DMS79 (cell line): ENCODE measurements around the gene SDC3.

Source experiments
- DNase-seq: peaks from one replicate; lab custom pipeline; 2025; lab: John Stamatoyannopoulos, UW

Gene SDC3

GRCh38 chr1:30904191-30904961 lies 4.2 kb downstream of the SDC3 start:
- no peak for DNase-seq

- DNase-seq = no peak
These were observed 5.1 kb downstream of the SDC3 start for GRCh38 chr1:30903343-30904034.

DNA sequence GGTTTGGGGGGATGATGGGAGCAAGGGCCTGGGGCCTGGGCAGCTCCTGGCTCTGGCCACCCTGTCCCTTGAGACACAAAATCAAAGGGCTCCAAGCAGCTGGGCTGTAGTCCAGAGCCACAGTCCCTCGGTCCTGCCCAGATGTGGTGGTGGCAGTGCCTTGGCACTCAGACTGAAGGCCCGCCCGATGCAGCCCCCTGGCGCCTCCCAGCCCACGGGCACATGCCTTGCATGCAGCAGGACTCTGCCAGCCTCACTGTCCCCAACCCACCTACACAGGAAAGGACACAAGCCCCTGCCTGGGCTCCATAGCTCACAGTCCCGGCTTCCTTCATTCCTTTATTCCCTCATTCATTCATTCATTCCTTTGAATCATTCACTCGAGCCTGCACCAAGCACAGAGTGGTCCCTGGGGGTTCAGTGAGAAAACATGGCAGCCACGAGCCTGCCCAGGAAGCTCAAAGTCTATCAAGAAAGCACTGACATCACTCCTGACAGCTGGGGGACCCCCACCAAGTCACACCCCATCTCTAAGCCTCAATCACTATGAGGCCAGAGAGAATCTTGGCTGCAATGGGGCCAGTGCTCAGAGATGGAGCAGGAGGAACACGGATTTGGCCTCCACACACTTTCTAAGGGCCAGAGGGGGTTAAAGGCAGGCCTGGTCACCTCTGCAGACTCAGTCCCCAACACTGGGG lies 5.8 kb downstream of the SDC3 start:
- DNase-seq = no peak

GRCh38 chr1:30901798-30902581 lies 6.6 kb downstream of the SDC3 start:
- DNase-seq = no peak

- no peak for DNase-seq
These were observed 7.5 kb downstream of the SDC3 start for GRCh38 chr1:30900931-30901560.

GRCh38 chr1:30900486-30900885 lies 8.1 kb downstream of the SDC3 start:
- no peak for DNase-seq

- no peak for DNase-seq
These were observed 8.8 kb downstream of the SDC3 start for GRCh38 chr1:30899577-30900389.

DNA sequence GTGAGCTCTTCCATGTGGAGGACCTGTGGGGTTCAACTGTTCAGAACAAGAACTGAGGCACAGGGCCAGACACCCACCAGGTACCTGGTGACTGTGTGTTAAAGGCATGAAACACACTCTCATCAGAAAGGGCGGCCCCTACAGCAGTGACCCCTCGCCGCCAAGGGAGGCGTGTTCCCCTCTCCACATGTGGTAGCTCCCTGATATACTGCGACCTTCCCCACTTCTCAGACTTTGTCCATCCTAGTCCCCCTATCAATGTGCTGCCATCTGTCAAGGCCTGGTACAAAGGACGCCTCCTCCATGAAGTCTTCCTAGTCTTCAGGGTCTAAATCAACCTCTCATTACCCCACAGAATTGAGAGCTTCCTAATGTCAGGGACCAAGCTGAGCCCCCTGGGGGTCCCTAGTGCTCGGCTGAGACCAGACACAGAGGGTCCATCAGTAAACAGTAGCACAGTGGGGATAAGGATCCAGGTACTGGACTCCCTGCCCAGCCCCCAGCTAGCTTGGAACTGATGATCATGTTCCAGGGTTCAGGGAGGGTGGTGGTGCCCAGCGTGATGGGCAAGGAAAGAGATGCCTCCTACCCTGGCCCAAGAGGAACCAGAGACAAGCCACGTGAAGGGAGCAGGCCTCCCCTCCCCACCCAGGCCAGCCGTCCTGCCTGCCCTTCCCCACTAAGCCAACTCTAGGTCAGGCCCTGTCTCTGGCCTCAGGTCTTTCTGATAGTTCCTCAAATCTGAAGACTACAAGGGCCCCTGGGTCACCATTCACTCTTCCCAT lies 10.3 kb downstream of the SDC3 start:
- no peak for DNase-seq

DNA sequence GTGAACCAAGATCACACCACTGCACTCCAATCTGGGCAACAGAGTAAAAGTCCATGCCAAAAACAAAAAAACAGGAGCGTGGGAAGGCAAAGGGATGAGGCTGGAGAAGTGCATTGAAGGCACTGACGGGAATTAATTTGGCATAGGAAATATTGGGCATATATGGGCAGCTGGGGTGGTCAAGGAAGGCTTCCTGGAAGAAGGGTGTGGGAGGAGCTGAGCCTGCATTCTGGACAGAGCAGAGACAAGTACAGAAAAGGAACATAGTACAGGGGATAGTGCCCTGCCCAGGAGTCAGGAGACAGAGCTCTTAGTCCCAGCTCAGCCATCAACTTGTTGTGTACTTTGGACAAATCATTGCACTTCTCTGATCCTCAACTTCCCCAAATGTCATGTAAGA lies 11.7 kb downstream of the SDC3 start:
- DNase-seq = no peak

- no peak for DNase-seq
These were observed 12.5 kb downstream of the SDC3 start for GRCh38 chr1:30895944-30896660.

DNA sequence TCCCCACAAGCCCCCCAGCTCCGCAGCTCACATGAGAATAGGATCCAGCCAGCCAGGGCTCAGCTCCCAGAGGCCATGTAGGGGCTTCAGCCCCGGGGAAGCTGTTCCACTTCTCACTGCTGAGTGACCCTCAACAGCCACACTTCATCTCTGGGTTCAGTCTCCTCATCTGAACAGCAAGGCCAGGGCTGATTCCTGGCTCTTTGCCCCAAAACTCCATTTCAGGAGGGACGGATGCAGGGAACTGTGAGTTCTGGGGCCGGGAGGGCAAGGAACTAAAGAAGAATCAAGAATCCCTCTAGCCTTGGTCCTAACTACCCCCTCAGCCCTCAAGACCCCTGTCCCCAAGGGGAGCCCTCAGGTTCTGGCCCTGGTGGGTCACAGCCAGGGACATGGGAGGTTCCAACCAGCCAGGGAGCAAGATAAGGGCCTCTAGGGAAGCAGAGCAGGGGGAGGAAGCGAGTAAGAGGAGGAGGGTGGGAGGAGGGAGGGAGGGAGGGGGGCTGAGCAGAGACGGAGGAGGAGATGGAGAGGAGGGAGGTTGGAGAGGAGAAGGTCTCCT lies 13.1 kb downstream of the SDC3 start:
- no peak for DNase-seq

GRCh38 chr1:30894508-30894973 lies 14.0 kb downstream of the SDC3 start:
- DNase-seq = no peak

DNA sequence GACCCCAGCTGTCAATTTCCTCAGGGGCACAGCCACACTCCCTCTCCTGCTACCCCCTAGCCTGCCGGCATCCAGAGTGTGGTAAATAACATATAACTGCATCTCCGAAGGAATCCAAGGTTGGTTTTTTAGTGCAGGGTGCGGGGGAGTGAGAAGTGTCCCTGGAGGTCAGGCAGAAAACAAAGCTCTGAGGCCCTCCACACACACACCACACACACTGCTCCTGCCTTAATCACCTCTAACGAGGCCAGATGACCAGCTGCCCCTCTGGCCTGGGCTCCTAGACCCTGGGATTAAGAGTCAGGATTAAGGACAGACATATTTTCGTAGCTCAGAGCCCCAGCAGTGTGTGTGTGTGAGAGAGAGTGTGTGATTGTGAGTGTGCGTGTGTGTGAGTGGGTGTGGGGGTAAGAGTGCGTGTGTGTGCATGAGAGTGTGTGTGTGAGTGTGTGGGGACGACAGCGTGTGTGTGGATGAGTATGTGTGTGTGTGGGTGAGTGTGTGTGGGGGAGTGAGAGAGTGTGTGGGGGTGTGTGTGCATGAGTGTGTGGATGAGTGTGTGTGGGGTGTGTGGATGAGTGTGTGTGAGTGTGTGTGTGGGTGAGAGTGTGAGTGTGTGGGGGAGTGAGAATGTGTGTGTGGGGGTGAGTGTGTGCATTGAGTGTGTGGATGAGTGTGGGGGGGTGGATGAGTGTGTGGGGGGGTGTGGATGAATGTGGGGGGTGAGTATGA lies 14.6 kb downstream of the SDC3 start:
- no peak for DNase-seq

GRCh38 chr1:30892671-30893073 lies 15.9 kb downstream of the SDC3 start:
- no peak for DNase-seq

DNA sequence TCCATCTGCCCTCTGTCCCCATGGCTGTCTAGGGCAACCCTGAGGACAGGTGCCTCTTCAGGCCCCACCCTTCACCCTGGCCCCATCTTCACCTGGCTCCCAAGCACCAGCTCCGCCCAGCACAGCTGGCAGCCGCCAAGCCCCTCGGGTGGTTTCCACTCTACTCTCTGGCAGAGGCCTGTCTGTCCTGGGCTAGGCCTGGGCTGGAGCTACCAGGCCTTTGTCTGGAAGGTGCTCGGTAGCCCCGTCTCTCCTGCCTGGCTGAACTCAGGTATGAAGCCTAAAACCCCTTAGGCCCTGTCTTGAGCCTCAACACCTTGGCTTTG lies 17.4 kb downstream of the SDC3 start:
- DNase-seq = no peak

DNA sequence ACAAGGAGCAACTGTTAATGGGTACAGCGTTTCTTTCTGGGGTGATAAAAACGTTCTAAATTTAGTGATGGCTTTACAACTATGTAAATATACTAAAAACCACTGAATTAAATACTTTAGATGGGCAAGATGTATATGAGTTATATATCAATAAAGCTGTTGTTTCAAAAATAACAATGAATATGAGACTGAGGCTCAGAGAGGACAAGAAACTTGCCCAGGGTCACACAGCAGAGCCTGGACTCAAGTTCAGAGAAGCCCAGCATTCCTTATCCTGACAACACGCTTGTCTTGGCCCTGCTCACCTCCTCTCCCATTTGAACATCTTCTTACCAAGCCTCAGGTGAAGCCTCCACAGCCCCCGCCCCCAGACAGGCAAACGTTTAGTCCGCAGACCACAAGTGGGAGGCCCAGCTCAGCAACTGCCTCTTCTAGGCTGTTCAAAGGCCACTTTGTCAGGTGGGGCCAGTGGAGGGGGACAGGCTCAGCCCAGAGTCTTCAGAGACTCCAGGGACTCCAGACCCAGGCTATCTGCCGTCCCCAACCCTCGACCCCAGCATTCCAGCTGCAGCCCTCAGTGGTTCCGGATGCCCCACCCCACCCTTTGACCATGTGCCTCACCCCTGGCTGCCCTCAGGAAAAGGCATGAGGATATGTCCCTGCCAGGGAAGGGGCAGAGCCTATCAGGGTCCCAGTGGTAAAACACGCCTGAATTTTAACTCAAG lies 17.9 kb downstream of the SDC3 start:
- no peak for DNase-seq

DNA sequence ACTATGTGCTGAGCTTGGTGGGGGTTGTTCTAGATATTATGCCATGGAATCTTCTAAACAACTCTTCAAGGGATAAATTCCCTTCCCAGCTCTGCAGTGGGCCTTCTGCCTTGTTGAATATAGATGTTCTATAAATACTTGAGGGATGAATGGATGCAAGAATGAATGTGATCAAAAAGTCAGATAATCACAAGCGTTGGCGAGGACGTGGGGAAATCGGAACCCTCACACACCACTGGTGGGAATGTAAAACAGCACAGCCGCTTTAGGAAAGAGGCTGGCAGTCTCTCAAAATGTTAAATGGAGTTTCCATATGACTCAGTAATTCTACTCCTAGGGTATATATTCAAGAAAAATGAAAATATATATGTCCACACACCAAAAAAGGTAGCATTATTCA lies 19.0 kb downstream of the SDC3 start:
- DNase-seq = no peak

GRCh38 chr1:30888975-30889374 lies 19.6 kb downstream of the SDC3 start:
- DNase-seq = no peak
